GM12891 (cell line): ENCODE results near the gene NRSN1.

Source experiments
- PAX5 ChIP-seq: IDR thresholded peaks from 2 replicates; pipeline ENCODE4 v1.6.1; 2011; ENCODE audit warnings: low read length, moderate library complexity, mild to moderate bottlenecking; ENCODE audit not compliant: insufficient read depth, severe bottlenecking
- POLR2A ChIP-seq: IDR thresholded peaks from 2 replicates; pipeline ENCODE4 v1.6.1; 2011; ENCODE audit warnings: low read depth, low read length, control low read depth
- POLR2AphosphoS5 ChIP-seq: IDR thresholded peaks from 2 replicates; pipeline ENCODE4 v1.6.1; 2011; ENCODE audit warnings: low read depth, low read length, control low read depth
- SPI1 ChIP-seq: IDR thresholded peaks from 2 replicates; pipeline ENCODE4 v1.6.1; 2011; ENCODE audit warnings: low read depth, low read length, control low read depth
- TAF1 ChIP-seq: IDR thresholded peaks from 2 replicates; pipeline ENCODE4 v1.6.1; 2011; ENCODE audit warnings: low read depth, low read length, control low read depth

- TF ChIP-seq POLR2A (no peak), POLR2AphosphoS5 (no peak), TAF1 (no peak), SPI1 (no peak), PAX5 (no peak)
These were observed 22.7 kb downstream of the NRSN1 start for GRCh38 chr6:24148684-24149083.
